Calu3 (cell line): Measurements from ENCODE around the gene SLC17A7. TPM values are rescaled to one million over a fixed set of nuclear protein-coding genes. Genes with fewer than 3 reads are reported as not detected.

Source experiments
- BruUV-seq: library from RNA; stranded (reverse); fragments of 400-500 nt; replicated peaks from 2 replicates; lab custom pipeline; 2021; lab: Mats Ljungman, UMichigan
- CTCF ChIA-PET: fragments of 300-600 bp; sonication (Branson Sonifier 250); formaldehyde crosslinking; loops from one replicate; lab custom pipeline; 2022; ENCODE audit warnings: antibody characterized with exemption; lab: Charles Lee
- DNase-seq: peaks from one replicate; pipeline ENCODE4 v3.0.0; 2022
- H3K27ac Mint-ChIP-seq: one replicate; pipeline ENCODE4 v1.8.0; 2022; ENCODE audit warnings: mixed read lengths; ENCODE audit not compliant: unreplicated experiment
- H3K27me3 Mint-ChIP-seq: one replicate; pipeline ENCODE4 v1.8.0; 2022; ENCODE audit warnings: mixed read lengths; ENCODE audit not compliant: unreplicated experiment
- H3K36me3 Mint-ChIP-seq: one replicate; pipeline ENCODE4 v1.8.0; 2022; ENCODE audit warnings: mild to moderate bottlenecking, moderate library complexity, mixed read lengths; ENCODE audit not compliant: insufficient read depth, unreplicated experiment
- H3K4me1 Mint-ChIP-seq: one replicate; pipeline ENCODE4 v1.8.0; 2022; ENCODE audit warnings: mild to moderate bottlenecking, low read depth, mixed read lengths; ENCODE audit not compliant: unreplicated experiment
- H3K4me3 Mint-ChIP-seq: one replicate; pipeline ENCODE4 v1.8.0; 2022; ENCODE audit warnings: mild to moderate bottlenecking, low read depth, moderate library complexity, mixed read lengths; ENCODE audit not compliant: unreplicated experiment
- H3K9me3 Mint-ChIP-seq: one replicate; pipeline ENCODE4 v1.8.0; 2022; ENCODE audit warnings: low read depth, mixed read lengths; ENCODE audit not compliant: unreplicated experiment
- intact Hi-C: fragments of 100-400 bp; cut with micrococcal nuclease; formaldehyde crosslinking; loops from one replicate; pipeline ENCODE4 v1.10.0; 2022; ENCODE audit not compliant: unreplicated experiment
- total RNA-seq: library from RNA; stranded (reverse); gene quantifications from 2 replicates; pipeline ENCODE4 v1.2.3, GENCODE V29; 2022
- TF ChIP-seq, protein P1 (sequence below): fragments of 200-600 bp; IDR thresholded peaks from one replicate; pipeline ENCODE4 v1.8.0; 2022; ENCODE audit warnings: antibody characterized with exemption; ENCODE audit not compliant: unreplicated experiment

The SLC17A7 gene
- total RNA-seq, 1 experiment from 2014 or later: not detected

DNA sequence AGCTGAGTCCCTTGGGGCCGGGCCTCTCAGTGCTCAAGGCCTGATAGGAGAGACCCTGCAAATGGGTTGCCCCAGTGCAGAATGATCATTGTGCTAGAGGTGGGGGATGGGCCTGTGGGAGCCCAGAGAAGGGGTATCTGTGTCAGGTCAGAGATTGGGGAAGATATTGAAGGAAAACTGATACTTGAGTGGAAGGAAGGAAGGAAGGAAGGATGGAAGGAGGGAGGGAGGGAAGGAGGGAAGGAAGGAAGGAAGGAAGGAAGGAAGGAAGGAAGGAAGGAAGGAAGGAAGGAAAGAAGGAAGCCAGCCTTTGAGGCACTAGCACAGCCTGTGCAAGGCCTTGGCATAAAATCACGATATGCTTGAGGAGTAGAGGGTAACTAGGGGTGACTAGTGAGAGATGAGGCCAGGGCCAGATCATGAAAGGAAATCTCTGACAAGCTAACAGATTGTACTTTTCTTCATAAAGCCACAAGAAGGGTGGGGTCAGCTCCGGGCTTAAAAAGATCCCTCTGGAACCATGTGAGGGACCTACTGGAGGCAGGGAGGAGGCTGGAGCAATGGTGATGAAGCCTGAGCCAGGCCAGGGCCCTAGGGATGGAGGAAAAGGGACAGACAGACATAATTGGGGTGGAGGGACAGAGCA lies 29.5 kb downstream of the SLC17A7 start:
- H3K4me3 Mint-ChIP-seq: no peak overlapping the region
- TF ChIP-seq, protein P1, sequence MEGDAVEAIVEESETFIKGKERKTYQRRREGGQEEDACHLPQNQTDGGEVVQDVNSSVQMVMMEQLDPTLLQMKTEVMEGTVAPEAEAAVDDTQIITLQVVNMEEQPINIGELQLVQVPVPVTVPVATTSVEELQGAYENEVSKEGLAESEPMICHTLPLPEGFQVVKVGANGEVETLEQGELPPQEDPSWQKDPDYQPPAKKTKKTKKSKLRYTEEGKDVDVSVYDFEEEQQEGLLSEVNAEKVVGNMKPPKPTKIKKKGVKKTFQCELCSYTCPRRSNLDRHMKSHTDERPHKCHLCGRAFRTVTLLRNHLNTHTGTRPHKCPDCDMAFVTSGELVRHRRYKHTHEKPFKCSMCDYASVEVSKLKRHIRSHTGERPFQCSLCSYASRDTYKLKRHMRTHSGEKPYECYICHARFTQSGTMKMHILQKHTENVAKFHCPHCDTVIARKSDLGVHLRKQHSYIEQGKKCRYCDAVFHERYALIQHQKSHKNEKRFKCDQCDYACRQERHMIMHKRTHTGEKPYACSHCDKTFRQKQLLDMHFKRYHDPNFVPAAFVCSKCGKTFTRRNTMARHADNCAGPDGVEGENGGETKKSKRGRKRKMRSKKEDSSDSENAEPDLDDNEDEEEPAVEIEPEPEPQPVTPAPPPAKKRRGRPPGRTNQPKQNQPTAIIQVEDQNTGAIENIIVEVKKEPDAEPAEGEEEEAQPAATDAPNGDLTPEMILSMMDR: no peak
- intact Hi-C loops: no loop called here
- peaks cover 92% of the 10 kb centered on the region for H3K27me3 Mint-ChIP-seq
- no peaks in the 10 kb centered on the region for H3K9me3 Mint-ChIP-seq
- no peak for DNase-seq
- H3K36me3 Mint-ChIP-seq: no peaks in the 10 kb centered on the region
- no peaks in the 10 kb centered on the region for H3K4me1 Mint-ChIP-seq
- no TSS peak for BruUV-seq
- H3K27ac Mint-ChIP-seq: no peak overlapping the region
- CTCF ChIA-PET: interaction anchor here (0.5 to 0.7 kb wide), 2 partner anchors 9 to 346 kb away, joined by 3 read pairs; no protein-coding TSS in a partner anchor

DNA sequence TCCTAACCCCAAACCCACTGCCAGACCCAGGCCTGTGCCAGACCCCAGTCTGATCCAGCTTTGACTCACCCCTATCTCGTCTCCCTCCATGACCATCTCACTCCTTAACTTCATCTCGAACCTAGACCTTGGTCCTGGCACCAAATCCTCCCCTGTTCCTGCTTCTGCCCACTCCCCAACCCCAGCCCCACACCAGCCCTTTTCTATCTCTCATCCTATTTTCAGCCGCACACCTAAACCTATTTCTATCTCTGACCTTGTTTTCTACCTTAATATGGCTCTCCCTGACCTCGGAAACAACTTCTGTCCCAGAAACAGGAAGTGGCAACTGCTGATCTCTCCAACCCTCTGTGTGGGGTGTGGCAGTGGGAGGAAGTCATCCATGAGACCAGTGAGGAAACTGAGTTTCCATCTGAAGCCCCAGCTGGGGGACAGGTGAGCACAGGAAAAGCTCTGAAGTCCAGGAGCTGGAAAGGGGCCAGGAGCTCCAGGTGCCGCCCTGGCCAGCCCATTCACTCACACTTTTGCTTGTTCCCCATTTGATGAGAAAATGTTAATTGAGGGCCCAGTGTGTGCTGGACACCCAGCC lies 31.8 kb downstream of the SLC17A7 start:
- Mint-ChIP-seq H3K27ac (no peak overlapping the region), H3K36me3 (no peaks in the 10 kb centered on the region), H3K4me3 (no peak overlapping the region), H3K9me3 (no peaks in the 10 kb centered on the region), H3K4me1 (no peaks in the 10 kb centered on the region), H3K27me3 (peaks cover 70% of the 10 kb centered on the region)
- intact Hi-C loops: no loop called here
- BruUV-seq: no TSS peak
- CTCF ChIA-PET: no interaction called here
- TF ChIP-seq, protein P1: no peak
- no peak for DNase-seq

DNA sequence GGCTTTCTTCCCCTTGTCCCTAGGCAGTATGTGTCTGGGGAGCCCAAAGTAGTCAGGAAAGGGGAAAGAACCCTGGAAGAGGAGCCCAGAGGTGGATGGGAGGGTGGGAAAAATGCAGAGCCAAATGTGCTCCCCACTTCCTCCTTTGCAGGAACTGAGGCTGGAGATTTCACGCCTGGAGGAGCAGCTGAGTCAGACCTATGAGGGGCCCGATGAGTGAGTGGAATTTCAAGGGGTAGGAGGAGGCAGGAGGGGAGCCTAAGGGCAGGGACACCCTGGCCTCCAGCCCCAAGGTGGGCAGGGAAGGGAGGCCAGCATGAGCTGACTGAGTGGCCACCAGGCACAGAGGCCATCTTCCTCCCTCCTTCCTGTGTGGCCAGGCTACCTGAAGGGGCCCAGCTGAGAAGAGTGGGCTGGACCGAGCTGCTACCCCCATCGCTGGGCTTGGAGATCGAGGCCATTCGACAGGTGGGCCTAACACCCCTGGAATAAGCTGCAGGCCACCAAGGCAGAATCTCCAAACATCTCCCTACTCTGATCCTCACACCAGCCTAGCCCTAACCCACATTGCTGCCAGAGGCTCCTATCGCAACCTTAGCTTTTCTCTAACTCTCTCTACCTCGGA lies 32.4 kb downstream of the SLC17A7 start:
- TF ChIP-seq, protein P1: no peak
- no peak overlapping the region for H3K4me3 Mint-ChIP-seq

DNA sequence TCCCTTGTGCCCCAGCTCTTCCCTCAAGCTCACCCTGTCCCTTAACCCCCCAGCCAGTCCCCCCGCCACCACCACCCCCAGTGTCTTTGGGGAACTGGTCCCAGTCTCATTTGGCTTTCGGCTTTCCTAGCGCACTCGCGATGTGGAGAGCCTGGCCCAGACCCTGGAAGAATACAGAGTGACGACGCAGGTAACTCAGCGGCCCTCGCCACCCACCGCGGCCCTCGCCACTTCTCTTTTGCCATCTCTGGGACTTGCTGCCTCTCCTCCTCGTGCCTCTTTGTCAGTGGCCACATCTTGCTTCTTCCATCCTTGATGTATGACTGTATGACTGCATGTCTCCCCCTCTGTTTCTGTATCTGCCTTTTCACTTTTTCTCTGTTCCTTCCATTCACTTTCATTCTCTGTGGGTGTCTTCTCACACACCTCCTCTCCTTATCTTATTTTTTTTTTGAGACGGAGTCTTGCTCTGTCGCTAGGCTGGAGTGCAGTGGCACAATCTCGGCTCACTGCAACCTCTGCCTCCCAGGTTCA lies 33.8 kb downstream of the SLC17A7 start:
- Mint-ChIP-seq H3K27ac (no peak overlapping the region), H3K4me3 (no peak overlapping the region), H3K36me3 (no peaks in the 10 kb centered on the region), H3K9me3 (no peaks in the 10 kb centered on the region), H3K4me1 (no peaks in the 10 kb centered on the region), H3K27me3 (peaks cover 62% of the 10 kb centered on the region)
- intact Hi-C loops: no loop called here
- TF ChIP-seq, protein P1: no peak
- DNase-seq: no peak
- CTCF ChIA-PET: no interaction called here
- no TSS peak for BruUV-seq

More for the DNA sequence above, 32.4 kb downstream of the SLC17A7 start:
- CTCF ChIA-PET: no interaction called here
- no peaks in the 10 kb centered on the region for H3K4me1 Mint-ChIP-seq
- no peak for DNase-seq
- intact Hi-C loops: no loop called here
- H3K27me3 Mint-ChIP-seq: peaks cover 69% of the 10 kb centered on the region
- H3K9me3 Mint-ChIP-seq: no peaks in the 10 kb centered on the region
- no peak overlapping the region for H3K27ac Mint-ChIP-seq
- H3K36me3 Mint-ChIP-seq: no peaks in the 10 kb centered on the region
- BruUV-seq: no TSS peak
